Liver (tissue), 9 donors: ENCODE data around the gene HSFX2. TPM values are rescaled to one million over a fixed set of nuclear protein-coding genes. Genes with fewer than 3 reads are reported as not detected.

Experiments
- DNase-seq: peaks from one replicate; pipeline ENCODE4 v3.0.0-alpha.2; 2017; ENCODE audit warnings: low spot score
- H3K27ac ChIP-seq, 2 donors: one replicate each; pipeline ENCODE4 v1.7.0; 2013; ENCODE audit warnings: inconsistent platforms in 2 of 2, low read length in 2 of 2, control low read depth in 1 of 2, low read depth in 1 of 2, mild to moderate bottlenecking in 1 of 2
- H3K27me3 ChIP-seq, 4 donors: one replicate each; pipeline versions ENCODE4 v1.6.1 to v1.7.0; 2013; ENCODE audit warnings: low read length in 3 of 4, inconsistent platforms in 1 of 4, mild to moderate bottlenecking in 1 of 4, moderate library complexity in 1 of 4; ENCODE audit not compliant: control insufficient read depth in 4 of 4, insufficient read depth in 4 of 4
- H3K36me3 ChIP-seq, 4 donors: one replicate each; pipeline versions ENCODE4 v1.6.1 to v1.7.0; 2013; ENCODE audit warnings: low read length in 3 of 4, mild to moderate bottlenecking in 3 of 4, low read depth in 1 of 4, moderate library complexity in 1 of 4; ENCODE audit not compliant: control insufficient read depth in 4 of 4, insufficient read depth in 3 of 4
- H3K4me1 ChIP-seq, 4 donors: one replicate each; pipeline versions ENCODE4 v1.6.1 to v1.7.0; 2013; ENCODE audit warnings: low read length in 3 of 4, mild to moderate bottlenecking in 3 of 4, moderate library complexity in 1 of 4; ENCODE audit not compliant: control insufficient read depth in 4 of 4, insufficient read depth in 4 of 4
- H3K4me3 ChIP-seq, 3 donors: one replicate each; pipeline versions ENCODE4 v1.6.1 to v1.7.0; 2013; ENCODE audit warnings: low read length in 3 of 3, control low read depth in 1 of 3, low read depth in 1 of 3, mild to moderate bottlenecking in 1 of 3
- H3K9ac ChIP-seq, 2 donors: one replicate each; pipeline ENCODE4 v1.7.0; 2013; ENCODE audit warnings: low read length in 2 of 2, mild to moderate bottlenecking in 2 of 2, moderate library complexity in 2 of 2, control low read depth in 1 of 2, low read depth in 1 of 2
- H3K9me3 ChIP-seq, 4 donors: one replicate each; pipeline versions ENCODE4 v1.6.1 to v1.7.0; 2013; ENCODE audit warnings: low read length in 3 of 4; ENCODE audit not compliant: control insufficient read depth in 4 of 4
- EGR1 ChIP-seq, 2 donors: IDR thresholded peaks; 2 replicates each; pipeline ENCODE4 v1.6.1; 2016 to 2018; ENCODE audit warnings: antibody characterized with exemption in 2 of 2, low read depth in 2 of 2
- FOXA1 ChIP-seq: IDR thresholded peaks from 2 replicates; pipeline ENCODE4 v1.6.1; 2016; ENCODE audit warnings: antibody characterized with exemption
- FOXA2 ChIP-seq: IDR thresholded peaks from 2 replicates; pipeline ENCODE4 v1.6.1; 2016; ENCODE audit warnings: antibody characterized with exemption
- GABPA ChIP-seq, 2 donors: IDR thresholded peaks in 1 of 2; conservative IDR thresholded peaks in 1 of 2; 2 replicates each; pipeline ENCODE4 v1.6.1; 2016; ENCODE audit warnings: antibody characterized with exemption in 2 of 2, mild to moderate bottlenecking in 1 of 2, moderate library complexity in 1 of 2
- HNF4A ChIP-seq, 2 donors: conservative IDR thresholded peaks; 2 replicates each; pipeline ENCODE4 v1.6.1; 2016; ENCODE audit warnings: antibody characterized with exemption in 2 of 2, mild to moderate bottlenecking in 2 of 2
- HNF4G ChIP-seq: IDR thresholded peaks from 2 replicates; pipeline ENCODE4 v1.6.1; 2016; ENCODE audit warnings: antibody characterized with exemption
- JUND ChIP-seq, 2 donors: IDR thresholded peaks; 2 replicates each; pipeline ENCODE4 v1.6.1; 2016; ENCODE audit warnings: antibody characterized with exemption in 2 of 2
- NR2F2 ChIP-seq: IDR thresholded peaks from 2 replicates; pipeline ENCODE4 v1.6.1; 2016; ENCODE audit warnings: antibody characterized with exemption
- RAD21 ChIP-seq, 2 donors: IDR thresholded peaks; 2 replicates each; pipeline ENCODE4 v1.6.1; 2016; ENCODE audit warnings: antibody characterized with exemption in 2 of 2, mild to moderate bottlenecking in 2 of 2
- REST ChIP-seq: IDR thresholded peaks from 2 replicates; pipeline ENCODE4 v1.6.1; 2016; ENCODE audit warnings: antibody characterized with exemption, mild to moderate bottlenecking
- RXRA ChIP-seq, 2 donors: IDR thresholded peaks; 2 replicates each; pipeline ENCODE4 v1.6.1; 2017 to 2018; ENCODE audit warnings: antibody characterized with exemption in 2 of 2, mild to moderate bottlenecking in 1 of 2
- SP1 ChIP-seq: IDR thresholded peaks from 2 replicates; pipeline ENCODE4 v1.6.1; 2018; ENCODE audit warnings: antibody characterized with exemption, mild to moderate bottlenecking
- TAF1 ChIP-seq: conservative IDR thresholded peaks from 2 replicates; pipeline ENCODE4 v1.6.1; 2016; ENCODE audit warnings: antibody characterized with exemption, mild to moderate bottlenecking
- YY1 ChIP-seq: IDR thresholded peaks from 2 replicates; pipeline ENCODE4 v1.6.1; 2016; ENCODE audit warnings: antibody characterized with exemption, mild to moderate bottlenecking
- WGBS: extraction: QIAGEN DNeasy Blood & Tissue Kit; methylation state at CpG from one replicate; pipeline ENCODE4 v1.1.7; 2013; 5-methylcytosine and 5-hydroxymethylcytosine counted together
- polyA plus RNA-seq, 2 donors: library from polyadenylated mRNA; stranded (reverse) in 1 of 2; unstranded in 1 of 2; fragments of 200-250 nt in 1 of 2; fragments of >200 nt in 1 of 2; fragmentation: Nextera tagmentation in 1 of 2; extraction: Ambion mirVana in 1 of 2; gene quantifications; one replicate each; pipeline versions ENCODE4 v1.2.1 to v1.2.3, GENCODE V29; 2013 to 2015
- total RNA-seq, 2 donors: library from RNA; depleted of rRNA; stranded (reverse); fragments of >200 nt; gene quantifications; one replicate each; pipeline ENCODE4 v1.2.3, GENCODE V29; 2014
- TF ChIP-seq, protein P1 (sequence below): IDR thresholded peaks from 2 replicates; pipeline ENCODE4 v1.6.1; 2016; ENCODE audit warnings: antibody characterized with exemption
- TF ChIP-seq, protein P2 (sequence below): IDR thresholded peaks from 2 replicates; pipeline ENCODE4 v1.6.1; 2016; ENCODE audit warnings: antibody characterized with exemption
- TF ChIP-seq, protein P3 (sequence below): fragments of 150-350 bp; IDR thresholded peaks from 2 replicates; pipeline ENCODE4 v1.5.1; 2017; ENCODE audit warnings: improper control_type of control experiment, low read depth, low read length; ENCODE audit not compliant: missing input control
- TF ChIP-seq, protein P4 (sequence below): IDR thresholded peaks from 2 replicates; pipeline ENCODE4 v1.6.1; 2016; ENCODE audit warnings: antibody characterized with exemption
- donor health status: healthy.
- donor health status: healthy.
- donor health status: healthy.
- donor health status: healthy.
- donor health status: healthy.

HSFX2 gene
- total and polyA plus RNA-seq, 4 donors = 0.09 to 0.20 (median 0.15) TPM; not detected in 1

- DNase-seq = no peak
- Histone ChIP-seq H3K9ac (no peak overlapping the region), H3K4me3 (no peak overlapping the region), H3K4me1 (no peaks in the 10 kb centered on the region), H3K27ac (no peak overlapping the region), H3K9me3 (no peaks in the 10 kb centered on the region), H3K36me3 (no peaks in the 10 kb centered on the region), H3K27me3 (peaks cover 0 to 3% (median 0%) of the 10 kb centered on the region in 4 donors)
- 50% methylated on average over 3 of the region's 3 CpGs for WGBS
- TF ChIP-seq REST (no peak), HNF4G (no peak), TAF1 (no peak), JUND (IDR thresholded peaks at IDR 0.05) (no peak)
- TF ChIP-seq, protein P1, sequence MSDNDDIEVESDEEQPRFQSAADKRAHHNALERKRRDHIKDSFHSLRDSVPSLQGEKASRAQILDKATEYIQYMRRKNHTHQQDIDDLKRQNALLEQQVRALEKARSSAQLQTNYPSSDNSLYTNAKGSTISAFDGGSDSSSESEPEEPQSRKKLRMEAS = no peak
- TF ChIP-seq, protein P2, sequence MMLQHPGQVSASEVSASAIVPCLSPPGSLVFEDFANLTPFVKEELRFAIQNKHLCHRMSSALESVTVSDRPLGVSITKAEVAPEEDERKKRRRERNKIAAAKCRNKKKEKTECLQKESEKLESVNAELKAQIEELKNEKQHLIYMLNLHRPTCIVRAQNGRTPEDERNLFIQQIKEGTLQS = no peak
Observed at GRCh38 chrX:149641432-149641831, 46.3 kb upstream of the HSFX2 start.

DNA sequence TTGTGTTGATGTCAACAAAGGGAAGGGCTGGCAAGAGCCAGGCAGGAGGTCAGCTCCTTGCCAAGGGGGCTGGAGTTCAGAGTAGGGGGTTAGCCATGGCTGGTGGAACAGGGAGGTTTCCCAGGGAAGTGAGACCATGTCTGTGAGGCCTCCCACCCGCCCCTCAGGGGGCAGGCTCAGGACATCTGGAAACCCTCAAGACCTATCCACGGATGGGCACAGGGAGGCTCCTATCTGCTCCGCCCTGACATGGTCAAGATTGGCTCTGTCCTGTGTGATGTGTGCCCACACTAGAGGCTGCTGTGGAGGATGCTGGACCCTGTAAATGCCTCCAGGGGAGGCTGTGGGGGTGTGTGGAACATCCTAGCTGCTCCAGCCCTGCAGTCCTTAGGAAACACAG is 44.5 kb upstream of the HSFX2 start:
- Histone ChIP-seq H3K36me3 (no peaks in the 10 kb centered on the region), H3K9me3 (no peaks in the 10 kb centered on the region), H3K4me1 (no peaks in the 10 kb centered on the region), H3K27ac (no peak overlapping the region), H3K4me3 (no peak overlapping the region), H3K27me3 (peaks cover 0 to 3% (median 0%) of the 10 kb centered on the region in 4 donors), H3K9ac (no peak overlapping the region)
- TF ChIP-seq NR2F2 (no peak), SP1 (no peak), FOXA2 (no peak), EGR1 (IDR thresholded peaks at IDR 0.05; ENCODE audit: low read depth in 2 of 2) (no peak), HNF4A (conservative IDR thresholded peaks at IDR 0.05) (no peak), RAD21 (IDR thresholded peaks at IDR 0.05) (no peak), FOXA1 (no peak), YY1 (no peak), RXRA (IDR thresholded peaks at IDR 0.05) (no peak), JUND (IDR thresholded peaks at IDR 0.05) (no peak), HNF4G (no peak), GABPA (IDR thresholded peaks at IDR 0.05 in 1 of 2, conservative IDR thresholded peaks at IDR 0.05 in 1 of 2) (no peak)
- TF ChIP-seq, protein P1 = no peak
- TF ChIP-seq, protein P3, sequence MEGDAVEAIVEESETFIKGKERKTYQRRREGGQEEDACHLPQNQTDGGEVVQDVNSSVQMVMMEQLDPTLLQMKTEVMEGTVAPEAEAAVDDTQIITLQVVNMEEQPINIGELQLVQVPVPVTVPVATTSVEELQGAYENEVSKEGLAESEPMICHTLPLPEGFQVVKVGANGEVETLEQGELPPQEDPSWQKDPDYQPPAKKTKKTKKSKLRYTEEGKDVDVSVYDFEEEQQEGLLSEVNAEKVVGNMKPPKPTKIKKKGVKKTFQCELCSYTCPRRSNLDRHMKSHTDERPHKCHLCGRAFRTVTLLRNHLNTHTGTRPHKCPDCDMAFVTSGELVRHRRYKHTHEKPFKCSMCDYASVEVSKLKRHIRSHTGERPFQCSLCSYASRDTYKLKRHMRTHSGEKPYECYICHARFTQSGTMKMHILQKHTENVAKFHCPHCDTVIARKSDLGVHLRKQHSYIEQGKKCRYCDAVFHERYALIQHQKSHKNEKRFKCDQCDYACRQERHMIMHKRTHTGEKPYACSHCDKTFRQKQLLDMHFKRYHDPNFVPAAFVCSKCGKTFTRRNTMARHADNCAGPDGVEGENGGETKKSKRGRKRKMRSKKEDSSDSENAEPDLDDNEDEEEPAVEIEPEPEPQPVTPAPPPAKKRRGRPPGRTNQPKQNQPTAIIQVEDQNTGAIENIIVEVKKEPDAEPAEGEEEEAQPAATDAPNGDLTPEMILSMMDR = no peak
- TF ChIP-seq, protein P4, sequence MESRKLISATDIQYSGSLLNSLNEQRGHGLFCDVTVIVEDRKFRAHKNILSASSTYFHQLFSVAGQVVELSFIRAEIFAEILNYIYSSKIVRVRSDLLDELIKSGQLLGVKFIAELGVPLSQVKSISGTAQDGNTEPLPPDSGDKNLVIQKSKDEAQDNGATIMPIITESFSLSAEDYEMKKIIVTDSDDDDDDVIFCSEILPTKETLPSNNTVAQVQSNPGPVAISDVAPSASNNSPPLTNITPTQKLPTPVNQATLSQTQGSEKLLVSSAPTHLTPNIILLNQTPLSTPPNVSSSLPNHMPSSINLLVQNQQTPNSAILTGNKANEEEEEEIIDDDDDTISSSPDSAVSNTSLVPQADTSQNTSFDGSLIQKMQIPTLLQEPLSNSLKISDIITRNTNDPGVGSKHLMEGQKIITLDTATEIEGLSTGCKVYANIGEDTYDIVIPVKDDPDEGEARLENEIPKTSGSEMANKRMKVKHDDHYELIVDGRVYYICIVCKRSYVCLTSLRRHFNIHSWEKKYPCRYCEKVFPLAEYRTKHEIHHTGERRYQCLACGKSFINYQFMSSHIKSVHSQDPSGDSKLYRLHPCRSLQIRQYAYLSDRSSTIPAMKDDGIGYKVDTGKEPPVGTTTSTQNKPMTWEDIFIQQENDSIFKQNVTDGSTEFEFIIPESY = no peak
- TF ChIP-seq, protein P2 = no peak
- DNase-seq = no peak
- 86% methylated on average over 3 of the region's 3 CpGs for WGBS
